D721Med (cell line): ENCODE results near the gene ZIC2.

Experiments used
- DNase-seq: peaks from one replicate; pipeline ENCODE4 v3.0.0; 2011; ENCODE audit warnings: low spot score; ENCODE audit not compliant: insufficient read length
- FAIRE-seq: peaks from 2 replicates; lab custom pipeline; 2011; peaks lifted over from hg19 to GRCh38; lab: Jason Lieb, UNC
- TF ChIP-seq, protein P1 (sequence below): IDR thresholded peaks from 2 replicates; pipeline ENCODE4 v1.5.1; 2012; ENCODE audit warnings: mild to moderate bottlenecking, control low read depth; ENCODE audit not compliant: insufficient read depth; ENCODE audit errors: missing control alignments

The ZIC2 gene

DNA sequence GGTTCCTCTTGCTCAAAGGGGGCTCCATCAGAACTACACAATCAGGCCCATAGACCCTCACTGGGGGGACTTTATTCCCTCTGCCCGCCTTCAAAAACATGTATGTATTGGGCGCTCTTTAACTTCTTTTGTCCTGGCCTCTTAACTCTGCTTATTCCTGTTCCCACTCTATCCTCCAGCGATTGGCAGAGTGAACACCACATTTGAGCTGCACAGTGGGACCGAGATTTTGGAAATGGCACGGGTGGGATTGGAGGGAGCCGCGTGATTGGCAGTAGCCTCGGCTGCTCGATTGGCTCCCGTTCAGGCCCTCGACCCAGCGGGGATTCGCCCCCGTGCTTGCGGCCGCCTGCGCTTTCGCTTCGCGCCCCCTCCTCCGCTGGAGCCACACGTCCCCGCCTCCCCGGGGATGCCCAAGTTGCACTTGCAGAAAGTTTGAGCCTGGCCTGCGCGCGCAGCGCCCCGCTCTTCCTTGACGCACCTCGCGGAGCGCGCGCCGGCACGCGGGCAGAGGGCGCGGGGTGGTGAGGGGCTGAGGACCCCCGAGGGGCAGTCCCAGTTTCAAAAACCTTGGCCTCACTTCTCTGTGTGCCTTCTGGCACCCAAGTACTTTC is 9.9 kb upstream of the ZIC2 start, which contains the start of gene ZIC5:
ZIC5 (minus strand) TSS at position 192 of the 614 bp plus-strand sequence; CDS start at position 28, 164 bp downstream.
- FAIRE-seq (no peak), DNase-seq (no peak)
- TF ChIP-seq, protein P1, sequence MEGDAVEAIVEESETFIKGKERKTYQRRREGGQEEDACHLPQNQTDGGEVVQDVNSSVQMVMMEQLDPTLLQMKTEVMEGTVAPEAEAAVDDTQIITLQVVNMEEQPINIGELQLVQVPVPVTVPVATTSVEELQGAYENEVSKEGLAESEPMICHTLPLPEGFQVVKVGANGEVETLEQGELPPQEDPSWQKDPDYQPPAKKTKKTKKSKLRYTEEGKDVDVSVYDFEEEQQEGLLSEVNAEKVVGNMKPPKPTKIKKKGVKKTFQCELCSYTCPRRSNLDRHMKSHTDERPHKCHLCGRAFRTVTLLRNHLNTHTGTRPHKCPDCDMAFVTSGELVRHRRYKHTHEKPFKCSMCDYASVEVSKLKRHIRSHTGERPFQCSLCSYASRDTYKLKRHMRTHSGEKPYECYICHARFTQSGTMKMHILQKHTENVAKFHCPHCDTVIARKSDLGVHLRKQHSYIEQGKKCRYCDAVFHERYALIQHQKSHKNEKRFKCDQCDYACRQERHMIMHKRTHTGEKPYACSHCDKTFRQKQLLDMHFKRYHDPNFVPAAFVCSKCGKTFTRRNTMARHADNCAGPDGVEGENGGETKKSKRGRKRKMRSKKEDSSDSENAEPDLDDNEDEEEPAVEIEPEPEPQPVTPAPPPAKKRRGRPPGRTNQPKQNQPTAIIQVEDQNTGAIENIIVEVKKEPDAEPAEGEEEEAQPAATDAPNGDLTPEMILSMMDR, result no peak

DNA sequence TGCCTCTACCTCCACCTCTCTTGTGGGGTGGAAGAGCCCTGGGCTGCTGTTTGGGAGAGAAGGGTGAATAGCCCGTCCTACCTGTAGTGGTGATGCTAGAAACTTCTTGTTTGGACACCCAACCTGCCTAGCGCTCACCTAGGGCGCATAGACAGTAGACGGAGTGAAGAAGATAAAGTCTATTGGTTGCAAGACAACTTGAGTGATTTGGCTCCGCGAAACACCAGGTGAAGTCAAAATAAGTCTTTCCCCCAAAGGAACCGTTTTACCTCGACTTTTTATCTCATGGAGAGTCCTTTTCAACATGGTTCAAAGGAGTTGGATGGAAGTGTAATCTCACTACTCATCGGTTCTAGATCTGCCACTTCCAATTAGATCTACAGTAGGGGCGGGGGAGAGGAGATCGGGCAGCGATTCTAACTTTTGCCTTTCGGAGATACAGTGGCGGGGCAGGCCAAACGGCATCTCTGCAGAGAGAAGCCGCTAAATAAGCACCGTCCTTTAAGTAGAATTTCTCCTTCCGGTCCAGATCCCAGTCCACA is 9.3 kb upstream of the ZIC2 start:
- DNase-seq (no peak), FAIRE-seq (no peak)
- TF ChIP-seq, protein P1, result no peak

DNA sequence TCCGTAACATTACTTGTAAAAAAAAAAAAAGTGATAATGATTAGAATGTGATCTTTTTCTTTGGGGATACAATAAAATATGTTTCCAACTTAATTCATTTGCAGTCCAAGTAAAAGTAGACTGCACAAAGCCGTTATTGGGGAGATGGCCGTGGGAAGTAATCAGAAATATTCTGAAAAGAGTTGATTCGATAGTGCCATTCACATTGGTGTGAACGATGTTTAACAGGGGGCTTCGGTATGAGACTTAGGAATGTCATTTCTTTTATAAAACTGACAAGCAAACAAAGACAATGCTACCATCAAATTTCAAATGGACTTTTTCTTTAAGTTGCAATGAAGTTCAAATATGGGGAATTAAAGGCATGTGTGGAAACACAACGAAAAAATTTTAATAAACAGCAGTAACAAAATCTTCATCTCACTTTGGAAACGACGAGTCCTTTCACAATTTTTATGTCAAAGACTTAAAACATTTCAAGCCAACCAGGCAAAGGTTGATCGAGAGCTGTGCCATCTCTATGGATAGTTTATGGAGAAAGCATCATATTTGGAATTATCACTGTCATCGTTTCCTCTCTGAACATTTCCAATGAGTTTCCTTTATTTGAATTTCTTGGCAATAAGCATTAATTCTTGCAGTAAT is 8.3 kb upstream of the ZIC2 start:
- TF ChIP-seq, protein P1, result no peak
- DNase-seq (no peak), FAIRE-seq (no peak)

DNA sequence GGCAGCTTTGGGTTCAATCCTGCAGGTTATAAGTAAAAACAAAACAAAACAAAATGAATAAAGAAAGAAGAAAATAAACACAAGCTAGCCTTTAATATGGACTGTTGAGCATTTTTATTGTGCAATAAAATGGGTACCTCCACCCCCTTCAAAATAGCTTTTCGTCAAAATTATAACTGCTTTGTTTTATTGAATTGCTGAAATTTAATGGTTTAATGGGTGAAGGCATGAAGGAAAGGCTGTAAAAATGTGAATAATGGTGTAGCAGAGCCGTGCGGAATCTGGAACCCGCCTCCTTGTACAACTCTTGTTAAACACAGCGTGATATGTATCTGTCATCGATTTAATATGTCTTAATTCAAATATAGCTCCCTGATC is 7.8 kb upstream of the ZIC2 start:
- TF ChIP-seq, protein P1, result no peak
- no peak for FAIRE-seq
- no peak for DNase-seq

DNA sequence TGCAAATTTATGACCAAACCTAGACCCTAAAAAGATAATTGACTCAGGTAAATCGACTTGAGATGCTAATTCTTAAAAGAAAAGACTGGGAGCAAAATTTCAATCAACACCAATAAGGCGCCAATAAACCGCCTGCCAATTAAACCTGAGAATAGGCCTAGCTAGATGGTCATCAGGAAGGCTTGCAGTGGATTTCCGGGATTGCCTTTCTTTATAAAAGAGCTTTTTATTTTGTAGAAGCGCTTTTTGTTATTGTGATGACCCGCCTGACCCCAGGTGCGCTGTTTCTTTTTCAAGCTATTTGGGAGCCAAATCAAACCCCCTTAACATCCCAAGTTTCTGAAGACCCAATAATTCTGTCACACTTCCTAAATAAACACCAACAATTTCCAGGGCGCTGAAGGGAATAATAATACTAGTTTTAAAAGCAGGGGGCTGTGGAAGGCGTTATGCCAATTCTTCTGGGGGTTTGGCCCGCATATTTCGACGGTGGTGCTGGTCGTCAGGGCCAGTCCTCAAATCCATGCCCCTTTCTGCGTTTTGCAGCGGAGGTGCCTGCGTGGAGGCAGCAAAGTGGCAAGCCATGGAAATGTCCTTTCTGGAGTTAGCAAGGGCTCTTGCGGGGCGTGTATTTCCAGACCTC is 7.2 kb upstream of the ZIC2 start:
- DNase-seq (no peak), FAIRE-seq (no peak)
- TF ChIP-seq, protein P1, result no peak

DNA sequence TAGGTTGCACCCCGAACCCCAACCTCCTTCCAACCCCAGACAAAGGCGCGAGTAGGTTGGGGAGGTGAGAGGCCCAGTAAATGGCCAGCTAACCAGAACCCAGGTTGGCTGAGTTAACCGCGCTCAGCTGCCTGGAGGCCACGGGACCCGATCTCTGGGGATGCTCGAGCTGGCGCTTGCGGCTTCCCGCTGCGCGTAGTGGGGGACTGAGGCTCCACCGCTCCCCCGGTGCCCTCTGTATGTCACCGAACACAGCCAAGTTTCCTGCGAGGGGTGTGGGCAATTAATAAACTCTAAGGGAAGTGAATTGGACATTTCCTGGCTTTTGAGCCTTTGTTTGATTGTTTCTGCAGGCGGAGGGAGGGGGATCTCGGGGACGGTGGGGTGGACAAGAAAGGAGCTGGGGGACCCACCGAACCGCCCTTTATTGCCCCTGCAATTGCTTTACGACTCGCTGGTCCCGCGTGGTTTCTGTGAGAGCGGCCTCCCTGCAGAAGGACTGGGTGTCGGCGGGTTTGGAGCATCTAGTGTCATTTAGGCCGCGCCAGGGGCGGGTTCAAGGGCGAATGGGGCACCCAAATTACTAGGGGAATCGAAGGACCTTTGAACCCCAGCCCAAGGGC is 6.5 kb upstream of the ZIC2 start:
- FAIRE-seq (no peak), DNase-seq (no peak)
- TF ChIP-seq, protein P1, result no peak
